H1 (cell line): Measurements from ENCODE around the gene ZNF451. TPM values are rescaled to one million over a fixed set of nuclear protein-coding genes. Genes with fewer than 3 reads are reported as not detected.
A peak's percentile ranks its signal among the peaks of the same experiment; 100 is the strongest.

Source experiments
- CTCF ChIA-PET: fragments of 300-600 bp; sonication (Branson Sonifier 250); formaldehyde crosslinking; loops from one replicate; lab custom pipeline; 2021; ENCODE audit not compliant: partially characterized antibody; lab: Charles Lee
- POLR2A ChIA-PET: fragments of 300-600 bp; sonication (Branson Sonifier 250); formaldehyde crosslinking; loops from one replicate; lab custom pipeline; 2021; ENCODE audit warnings: inconsistent platforms; ENCODE audit not compliant: partially characterized antibody; lab: Charles Lee
- DNase-seq, 2 experiments: peaks; one replicate each; pipeline versions ENCODE4 v3.0.0 to v3.0.0-alpha.2; 2010 to 2022; ENCODE audit warnings: low spot score in 2 of 2, low read depth in 1 of 2, mixed read lengths in 1 of 2
- FAIRE-seq: peaks from 2 replicates; lab custom pipeline; 2011; peaks lifted over from hg19 to GRCh38; lab: Jason Lieb, UNC
- H2AFZ ChIP-seq: 2 replicates; pipeline ENCODE4 v1.8.1; 2012; ENCODE audit warnings: low read length, inconsistent platforms
- H2AK5ac ChIP-seq: 2 replicates; pipeline ENCODE4 v1.6.1; 2013; ENCODE audit warnings: low read depth, low read length
- H2BK120ac ChIP-seq: replicated peaks from 2 replicates; pipeline ENCODE3; 2013; ENCODE audit warnings: low read depth, low read length, inconsistent platforms
- H2BK12ac ChIP-seq: 2 replicates; pipeline ENCODE4 v1.6.1; 2013; ENCODE audit warnings: low read depth, low read length
- H2BK15ac ChIP-seq: 2 replicates; pipeline ENCODE4 v1.6.1; 2013; ENCODE audit warnings: low read length
- H2BK20ac ChIP-seq: 2 replicates; pipeline ENCODE4 v1.6.1; 2013; ENCODE audit warnings: low read length
- H2BK5ac ChIP-seq: 2 replicates; pipeline ENCODE4 v1.6.1; 2013; ENCODE audit warnings: low read depth, low read length
- H3K14ac ChIP-seq: 2 replicates; pipeline ENCODE4 v1.6.1; 2013; ENCODE audit warnings: inconsistent platforms; ENCODE audit not compliant: insufficient read length
- H3K18ac ChIP-seq: 2 replicates; pipeline ENCODE4 v1.6.1; 2013; ENCODE audit warnings: low read length; ENCODE audit errors: extremely low read depth
- H3K23ac ChIP-seq: 2 replicates; pipeline ENCODE4 v1.6.1; 2013; ENCODE audit warnings: inconsistent platforms; ENCODE audit not compliant: insufficient read length
- H3K23me2 ChIP-seq: 2 replicates; pipeline ENCODE4 v1.6.1; 2013; ENCODE audit warnings: low read depth, low read length
- H3K27ac ChIP-seq: 2 replicates; pipeline ENCODE4 v1.6.1; 2011; ENCODE audit warnings: low read depth, low read length, inconsistent platforms
- H3K27me3 ChIP-seq, 4 experiments: replicated peaks in 1 of 4; 1 replicate in 1 of 4; 2 replicates in 3 of 4; pipeline versions ENCODE4 v1.6.1 to v1.8.1; 2011 to 2013; ENCODE audit warnings: low read length in 3 of 4, mild to moderate bottlenecking in 3 of 4, inconsistent platforms in 2 of 4, mixed read lengths in 2 of 4, moderate library complexity in 1 of 4; ENCODE audit not compliant: control insufficient read depth in 3 of 4, insufficient read depth in 3 of 4; ENCODE audit errors: extremely low read depth in 1 of 4
- H3K36me3 ChIP-seq, 4 experiments: 2 replicates each; pipeline versions ENCODE4 v1.6.1 to v1.8.1; 2011 to 2013; ENCODE audit warnings: mild to moderate bottlenecking in 4 of 4, low read length in 3 of 4, moderate library complexity in 2 of 4, control low read depth in 1 of 4, inconsistent platforms in 1 of 4; ENCODE audit not compliant: insufficient read depth in 4 of 4, control insufficient read depth in 2 of 4
- H3K4ac ChIP-seq: replicated peaks from 2 replicates; pipeline ENCODE3; 2013; ENCODE audit warnings: low read length, low read depth, mixed read lengths, inconsistent platforms; ENCODE audit not compliant: insufficient read length
- H3K4me1 ChIP-seq, 4 experiments: replicated peaks in 1 of 4; 1 replicate in 1 of 4; 2 replicates in 3 of 4; pipeline versions ENCODE4 v1.6.1 to v1.8.1; 2011 to 2013; ENCODE audit warnings: low read length in 3 of 4, inconsistent platforms in 2 of 4, mixed read lengths in 1 of 4; ENCODE audit not compliant: insufficient read depth in 4 of 4, control insufficient read depth in 3 of 4
- H3K4me2 ChIP-seq, 2 experiments: 2 replicates each; pipeline versions ENCODE4 v1.6.1 to v1.8.1; 2011 to 2013; ENCODE audit warnings: low read depth in 2 of 2, low read length in 2 of 2, control low read depth in 1 of 2, inconsistent platforms in 1 of 2, mild to moderate bottlenecking in 1 of 2; ENCODE audit not compliant: insufficient read depth in 1 of 2
- H3K4me3 ChIP-seq, 4 experiments: fragments of 200-600, 300-600 bp in 1 of 4; sonication (generic), shearing (Covaris generic), sonication (Bioruptor Twin) in 1 of 4; 2 replicates each; pipeline versions ENCODE4 v1.5.1 to v1.8.1; 2011 to 2016; ENCODE audit warnings: low read length in 4 of 4, low read depth in 3 of 4, control low read depth in 2 of 4, inconsistent platforms in 2 of 4, mild to moderate bottlenecking in 2 of 4, mixed read lengths in 1 of 4, moderate library complexity in 1 of 4; ENCODE audit not compliant: insufficient read depth in 2 of 4; ENCODE audit errors: extremely low read depth in 1 of 4
- H3K56ac ChIP-seq: replicated peaks from 2 replicates; pipeline ENCODE3; 2013; ENCODE audit warnings: low read depth, mild to moderate bottlenecking, mixed read lengths, low read length, inconsistent platforms; ENCODE audit not compliant: insufficient read length
- H3K79me1 ChIP-seq: 2 replicates; pipeline ENCODE4 v1.6.1; 2013; ENCODE audit warnings: low read depth, low read length, control low read depth
- H3K79me2 ChIP-seq, 2 experiments: 2 replicates each; pipeline versions ENCODE4 v1.6.1 to v1.8.1; 2012 to 2013; ENCODE audit warnings: low read length in 2 of 2, mild to moderate bottlenecking in 2 of 2, inconsistent platforms in 1 of 2; ENCODE audit not compliant: insufficient read depth in 2 of 2, control insufficient read depth in 1 of 2
- H3K9ac ChIP-seq, 4 experiments: replicated peaks in 1 of 4; 1 replicate in 1 of 4; 2 replicates in 3 of 4; pipeline versions ENCODE4 v1.6.1 to v1.8.1; 2011 to 2013; ENCODE audit warnings: low read depth in 3 of 4, low read length in 3 of 4, control low read depth in 2 of 4, mild to moderate bottlenecking in 2 of 4, moderate library complexity in 2 of 4, inconsistent platforms in 1 of 4; ENCODE audit errors: extremely low read depth in 1 of 4
- H3K9me3 ChIP-seq, 2 experiments: 2 replicates each; pipeline versions ENCODE4 v1.6.1 to v1.8.1; 2012 to 2013; ENCODE audit warnings: mild to moderate bottlenecking in 2 of 2, moderate library complexity in 2 of 2, control low read depth in 1 of 2, inconsistent platforms in 1 of 2, low read depth in 1 of 2, low read length in 1 of 2, mixed read lengths in 1 of 2; ENCODE audit not compliant: insufficient read depth in 2 of 2
- H4K20me1 ChIP-seq, 2 experiments: replicated peaks in 1 of 2; 2 replicates each; pipeline versions ENCODE3 to v1.8.1; 2011 to 2013; ENCODE audit warnings: inconsistent platforms in 2 of 2, low read length in 2 of 2, mild to moderate bottlenecking in 1 of 2; ENCODE audit not compliant: insufficient read depth in 2 of 2, control insufficient read depth in 1 of 2
- H4K5ac ChIP-seq: 2 replicates; pipeline ENCODE4 v1.6.1; 2013; ENCODE audit warnings: low read length, low read depth, mixed read lengths, inconsistent platforms; ENCODE audit not compliant: insufficient read length
- H4K8ac ChIP-seq: 2 replicates; pipeline ENCODE4 v1.8.0; 2013; ENCODE audit warnings: mild to moderate bottlenecking, moderate library complexity, low read length, inconsistent platforms; ENCODE audit not compliant: insufficient read depth; ENCODE audit errors: extremely low read depth
- H4K91ac ChIP-seq: replicated peaks from 2 replicates; pipeline ENCODE3; 2013; ENCODE audit warnings: low read length, mixed read lengths, inconsistent platforms; ENCODE audit not compliant: insufficient read length
- EP300 ChIP-seq, 2 experiments: IDR thresholded peaks; 1 replicate in 1 of 2; 2 replicates in 1 of 2; pipeline ENCODE4 v1.6.1; 2011 to 2012; ENCODE audit warnings: low read depth in 2 of 2, low read length in 2 of 2, mild to moderate bottlenecking in 2 of 2, borderline replicate concordance in 1 of 2, inconsistent platforms in 1 of 2, moderate library complexity in 1 of 2
- HDAC6 ChIP-seq: IDR thresholded peaks from one replicate; pipeline ENCODE4 v1.7.1; 2012; ENCODE audit warnings: low read depth, mild to moderate bottlenecking, inconsistent platforms, low read length, moderate library complexity
- SP1 ChIP-seq: IDR thresholded peaks from 2 replicates; pipeline ENCODE4 v1.6.1; 2011; ENCODE audit warnings: low read depth, low read length
- TAF1 ChIP-seq: IDR thresholded peaks from 2 replicates; pipeline ENCODE4 v1.6.1; 2011; ENCODE audit warnings: mild to moderate bottlenecking, low read depth, low read length
- WGBS, 2 experiments: shearing (Covaris generic) in 1 of 2; methylation state at CpG; one replicate each; pipeline versions ENCODE4 v1.1.6 to v1.1.7; 2013 to 2015; ENCODE audit warnings: low lambda C conversion rate in 2 of 2, mixed read lengths in 2 of 2, inconsistent platforms in 1 of 2, low coverage in 1 of 2, missing lambda C conversion rate in 1 of 2; ENCODE audit not compliant: insufficient replicate concordance in 2 of 2, insufficient coverage in 1 of 2, insufficient read length in 1 of 2; ENCODE audit errors: extremely low coverage in 1 of 2, missing lambda C conversion rate in 1 of 2; 5-methylcytosine and 5-hydroxymethylcytosine counted together
- polyA plus RNA-seq, 7 experiments: library from polyadenylated mRNA; depleted of rRNA in 3 of 7; stranded (reverse) in 5 of 7; unstranded in 2 of 7; fragments of >200 nt in 5 of 7; fragments of 200-250 nt in 2 of 7; gene quantifications; 1 replicate in 5 of 7; 2 replicates in 1 of 7; 4 replicates in 1 of 7; pipeline versions ENCODE4 v1.2.1 to v1.2.3, GENCODE V29; 2011 to 2013; ENCODE audit warnings: missing spikeins in 2 of 7, mixed read lengths in 2 of 7
- total RNA-seq: library from RNA; stranded (reverse); fragmentation: NEBNext Ultra II Directional; extraction: Animal tissue kit (Norgen Biotek cat#: 25700); gene quantifications from 2 replicates; pipeline ENCODE4 v1.2.1, GENCODE V29; 2021

Gene ZNF451
- total and polyA plus RNA-seq, 2 of the 8 experiments (the other 6 are each of a cell fraction or from before 2014, with no cell fraction given): 10.7 to 56.8 TPM

DNA sequence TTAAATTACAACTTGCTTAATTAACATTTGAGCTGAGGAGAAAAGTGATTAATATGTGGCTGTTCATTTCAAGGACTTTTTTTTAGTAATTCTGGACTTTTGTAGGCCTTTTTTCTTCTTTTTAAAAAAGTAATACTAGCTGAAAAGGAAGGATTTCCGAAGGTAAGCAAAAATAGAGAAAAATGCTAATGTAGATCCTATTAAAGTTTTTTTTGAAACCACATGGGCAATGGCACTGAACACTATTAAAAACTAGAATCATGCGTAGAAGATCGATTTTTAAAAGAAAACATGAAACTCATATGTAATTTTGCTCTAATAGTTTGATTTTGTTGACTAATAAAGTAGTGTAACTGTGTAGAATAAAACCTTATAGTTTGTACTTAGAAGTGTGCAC, 84.5 kb downstream of the ZNF451 start:
- Histone ChIP-seq H4K91ac (no peak overlapping the region), H3K36me3 (no peaks in the 10 kb centered on the region; a peak in 1 of 8 replicates), H3K79me2 (peaks cover 3 to 66% of the 10 kb centered on the region in 2 experiments; a peak in 2 of 4 replicates), H3K4ac (no peak overlapping the region), H3K79me1 (no peaks in the 10 kb centered on the region; the same call in 1 of the 2 replicates), H3K4me1 (peaks cover 2 to 17% (median 6%) of the 10 kb centered on the region in 4 experiments; a peak in 5 of 7 replicates), H3K9ac (no peak overlapping the region), H2BK12ac (no peak overlapping the region), H3K23me2 (peaks cover 5% of the 10 kb centered on the region), H3K27me3 (peaks cover 0 to 5% (median 2%) of the 10 kb centered on the region in 4 experiments; a peak in 3 of 7 replicates), H3K4me3 (peak overlapping the region in 1 of 4 experiments; percentile 66; a peak in 2 of 8 replicates), H2AFZ (no peak overlapping the region), H2AK5ac (no peak overlapping the region), H4K5ac (no peak overlapping the region), H2BK15ac (no peak overlapping the region), H3K56ac (no peak overlapping the region), H2BK120ac (no peak overlapping the region), H2BK20ac (no peak overlapping the region), H2BK5ac (no peak overlapping the region), H4K20me1 (no peaks in the 10 kb centered on the region), H3K18ac (no peak overlapping the region), H3K14ac (no peak overlapping the region), H3K9me3 (no peaks in the 10 kb centered on the region), H3K27ac (no peak overlapping the region), H3K4me2 (peak overlapping the region; percentile 80 to 81), H3K23ac (no peak overlapping the region), H4K8ac (no peak overlapping the region)
- 76% methylated on average over 3 of the region's 3 CpGs; no CpG with 5 or more reads in 1 of the 2 experiments for WGBS, 2 experiments
- ChIA-PET POLR2A (interaction anchor here (0.9 to 1.3 kb wide), 2 partner anchors 85 to 219 kb away, joined by 3 read pairs; partner anchors contain the start of genes BEND6 and ZNF451), CTCF (no interaction called here)
- no peak for DNase-seq
- FAIRE-seq: no peak
- no peak for TF ChIP-seq HDAC6
- no peak for TF ChIP-seq SP1
- TF ChIP-seq EP300 (IDR thresholded peaks at IDR 0.05; ENCODE audit: borderline replicate concordance in 1 of 2, low read depth in 2 of 2, low read length in 2 of 2): no peak
- no peak for TF ChIP-seq TAF1
